WERI-Rb-1 (cell line): ENCODE results near the gene CRACR2A.

Source experiments
- DNase-seq: peaks from one replicate; pipeline ENCODE4 v3.0.0-alpha.2; 2020
- H3K27ac ChIP-seq: fragments of 250-450 bp; sonication (Bioruptor Pico); 2 replicates; pipeline ENCODE4 v1.5.1; 2020; ENCODE audit warnings: mild to moderate bottlenecking, moderate library complexity
- H3K27me3 ChIP-seq: fragments of 250-450 bp; sonication (Bioruptor Pico); 2 replicates; pipeline ENCODE4 v1.5.1; 2021; ENCODE audit warnings: mild to moderate bottlenecking, low read depth, moderate library complexity; ENCODE audit not compliant: insufficient read depth, severe bottlenecking
- H3K36me3 ChIP-seq: fragments of 250-450 bp; sonication (Bioruptor Pico); 2 replicates; pipeline ENCODE4 v1.5.1; 2020; ENCODE audit warnings: mild to moderate bottlenecking, moderate library complexity
- H3K4me3 ChIP-seq: 2 replicates; pipeline ENCODE4 v1.5.1; 2011; ENCODE audit warnings: low read depth, mild to moderate bottlenecking, control low read depth, low read length
- H3K9me3 ChIP-seq: fragments of 250-450 bp; sonication (Bioruptor Pico); 2 replicates; pipeline ENCODE4 v1.5.1; 2021; ENCODE audit warnings: mild to moderate bottlenecking, moderate library complexity; ENCODE audit not compliant: severe bottlenecking
- TF ChIP-seq, protein P1 (sequence below): IDR thresholded peaks from 2 replicates; pipeline ENCODE4 v1.5.1; 2011; ENCODE audit warnings: low read depth, mild to moderate bottlenecking, control low read depth, inconsistent platforms, low read length

The CRACR2A gene

DNA sequence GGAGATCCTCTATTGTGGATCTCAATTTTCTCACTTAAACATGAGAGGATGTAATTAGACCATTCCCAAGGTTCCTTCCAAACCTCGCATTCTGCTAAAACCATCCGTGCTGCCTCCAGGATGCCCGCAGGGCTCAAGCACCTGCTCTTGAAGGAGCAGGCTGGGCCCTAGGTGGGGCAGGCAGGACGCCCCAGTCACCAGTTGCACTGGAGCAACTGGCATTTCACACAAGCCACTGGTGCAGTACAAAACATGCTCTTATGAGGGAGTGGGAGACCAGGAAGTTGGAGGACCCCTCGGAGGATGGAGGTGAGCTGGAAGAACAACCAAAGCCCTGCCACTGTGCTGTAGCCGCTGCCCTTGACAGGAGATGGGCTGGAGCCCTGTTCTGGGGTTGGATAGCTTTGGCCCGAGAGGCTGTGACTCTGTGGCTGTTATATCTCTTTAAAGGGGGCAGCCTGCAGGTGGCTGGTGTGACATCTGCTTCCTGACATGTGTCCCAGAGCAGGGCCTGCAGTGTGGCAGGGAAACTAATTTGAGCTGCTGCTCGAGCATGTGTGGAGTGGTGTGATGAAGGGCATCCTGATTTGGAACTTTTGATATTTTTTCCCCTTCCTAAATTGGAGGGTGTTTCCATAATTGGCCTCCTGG, 122.2 kb downstream of the CRACR2A start:
- Histone ChIP-seq H3K27ac (no peak overlapping the region), H3K9me3 (no peaks in the 10 kb centered on the region), H3K27me3 (no peaks in the 10 kb centered on the region), H3K4me3 (no peak overlapping the region), H3K36me3 (peaks cover 5% of the 10 kb centered on the region; the same call in 1 of the 2 replicates)
- no peak for DNase-seq
- TF ChIP-seq, protein P1, sequence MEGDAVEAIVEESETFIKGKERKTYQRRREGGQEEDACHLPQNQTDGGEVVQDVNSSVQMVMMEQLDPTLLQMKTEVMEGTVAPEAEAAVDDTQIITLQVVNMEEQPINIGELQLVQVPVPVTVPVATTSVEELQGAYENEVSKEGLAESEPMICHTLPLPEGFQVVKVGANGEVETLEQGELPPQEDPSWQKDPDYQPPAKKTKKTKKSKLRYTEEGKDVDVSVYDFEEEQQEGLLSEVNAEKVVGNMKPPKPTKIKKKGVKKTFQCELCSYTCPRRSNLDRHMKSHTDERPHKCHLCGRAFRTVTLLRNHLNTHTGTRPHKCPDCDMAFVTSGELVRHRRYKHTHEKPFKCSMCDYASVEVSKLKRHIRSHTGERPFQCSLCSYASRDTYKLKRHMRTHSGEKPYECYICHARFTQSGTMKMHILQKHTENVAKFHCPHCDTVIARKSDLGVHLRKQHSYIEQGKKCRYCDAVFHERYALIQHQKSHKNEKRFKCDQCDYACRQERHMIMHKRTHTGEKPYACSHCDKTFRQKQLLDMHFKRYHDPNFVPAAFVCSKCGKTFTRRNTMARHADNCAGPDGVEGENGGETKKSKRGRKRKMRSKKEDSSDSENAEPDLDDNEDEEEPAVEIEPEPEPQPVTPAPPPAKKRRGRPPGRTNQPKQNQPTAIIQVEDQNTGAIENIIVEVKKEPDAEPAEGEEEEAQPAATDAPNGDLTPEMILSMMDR, result no peak

DNA sequence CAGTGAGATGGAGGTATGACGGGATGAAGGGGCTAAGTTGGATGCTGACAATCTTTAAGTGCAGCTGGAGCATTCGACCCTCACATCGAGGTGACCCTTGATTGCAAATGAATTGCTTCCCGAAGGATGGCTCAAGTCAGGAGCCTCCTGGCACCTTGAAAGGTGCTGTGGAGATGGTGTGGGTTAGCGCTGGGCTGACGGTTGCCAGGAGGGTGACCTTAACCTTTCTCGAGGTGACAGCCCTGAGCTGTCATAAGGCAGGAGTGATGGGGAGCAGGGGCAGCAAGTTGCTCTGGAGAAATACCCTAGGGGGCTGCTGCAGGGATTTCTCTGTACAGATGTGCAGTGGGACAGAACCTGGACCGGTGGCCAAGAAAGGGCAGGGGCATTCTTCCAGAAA, 122.8 kb downstream of the CRACR2A start:
- DNase-seq, result no peak
- Histone ChIP-seq H3K27ac (no peak overlapping the region), H3K27me3 (no peaks in the 10 kb centered on the region), H3K9me3 (no peaks in the 10 kb centered on the region), H3K36me3 (peaks cover 5% of the 10 kb centered on the region; the same call in 1 of the 2 replicates), H3K4me3 (no peak overlapping the region)
- TF ChIP-seq, protein P1, result no peak

DNA sequence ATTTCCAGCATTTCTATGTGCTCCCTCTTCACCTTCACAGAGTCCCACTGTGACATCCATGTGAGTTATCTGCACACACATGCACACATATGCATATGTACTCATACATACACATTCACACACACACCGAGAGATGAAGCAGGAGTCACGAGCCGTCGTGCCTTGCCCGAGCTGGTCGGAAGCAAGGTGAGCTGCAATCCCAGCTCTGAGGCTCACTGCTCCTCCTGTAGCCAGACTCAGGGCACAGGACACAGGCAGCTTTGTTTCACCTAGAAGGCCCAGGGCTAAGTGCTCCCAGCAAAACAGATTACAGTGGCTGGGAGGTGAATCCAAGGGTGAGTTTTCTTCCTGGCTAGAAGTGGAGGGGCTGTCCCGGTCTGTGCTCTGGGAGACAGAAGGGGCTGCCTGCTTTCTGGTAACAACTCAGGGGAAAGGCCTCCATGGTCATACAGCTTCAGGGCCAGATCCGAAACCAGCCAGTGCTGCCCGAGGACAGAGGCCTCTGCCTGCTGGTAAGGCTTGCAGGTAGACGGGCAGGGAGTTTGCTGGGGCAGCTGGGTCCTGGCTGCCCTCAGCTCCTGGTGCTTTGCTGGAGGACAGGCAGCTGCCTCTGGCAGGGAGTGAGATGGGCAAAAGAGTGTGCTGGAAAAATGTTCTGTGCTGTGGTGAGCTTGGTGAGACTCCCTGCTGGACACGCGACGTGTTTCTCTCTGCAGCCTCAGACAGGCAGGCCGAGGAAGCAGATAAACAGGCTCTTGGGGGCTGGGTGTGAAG, 123.7 kb downstream of the CRACR2A start:
- H3K27ac ChIP-seq, result no peak overlapping the region
- peak; percentile 29 for DNase-seq
- H3K4me3 ChIP-seq, result no peak overlapping the region
- no peaks in the 10 kb centered on the region for H3K27me3 ChIP-seq
- no peaks in the 10 kb centered on the region for H3K9me3 ChIP-seq
- TF ChIP-seq, protein P1, result no peak
- peaks cover 5% of the 10 kb centered on the region; the same call in 1 of the 2 replicates for H3K36me3 ChIP-seq

DNA sequence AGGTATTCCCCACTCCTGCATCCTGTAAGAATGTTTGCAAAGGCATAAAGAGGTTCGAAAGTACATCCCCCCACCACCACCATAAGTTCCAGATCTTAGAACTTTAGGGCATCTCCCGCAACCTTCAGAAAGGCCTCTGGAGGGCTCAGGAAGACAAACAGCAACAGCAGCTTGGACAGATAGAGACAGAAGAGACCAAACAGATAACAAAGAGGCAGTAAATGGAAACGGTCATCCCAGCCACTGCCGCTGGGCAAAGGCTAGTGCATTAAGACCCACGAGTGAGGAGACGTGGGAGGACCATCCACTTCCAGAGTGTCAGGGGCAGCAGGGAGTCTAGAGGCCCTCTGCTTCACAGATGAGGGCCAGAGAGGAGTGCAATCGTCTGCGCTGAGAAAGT, 124.3 kb downstream of the CRACR2A start:
- H3K27ac ChIP-seq, result no peak overlapping the region
- H3K27me3 ChIP-seq, result no peaks in the 10 kb centered on the region
- DNase-seq, result no peak
- peaks cover 5% of the 10 kb centered on the region; the same call in 1 of the 2 replicates for H3K36me3 ChIP-seq
- no peaks in the 10 kb centered on the region for H3K9me3 ChIP-seq
- no peak overlapping the region for H3K4me3 ChIP-seq
- TF ChIP-seq, protein P1, result no peak

DNA sequence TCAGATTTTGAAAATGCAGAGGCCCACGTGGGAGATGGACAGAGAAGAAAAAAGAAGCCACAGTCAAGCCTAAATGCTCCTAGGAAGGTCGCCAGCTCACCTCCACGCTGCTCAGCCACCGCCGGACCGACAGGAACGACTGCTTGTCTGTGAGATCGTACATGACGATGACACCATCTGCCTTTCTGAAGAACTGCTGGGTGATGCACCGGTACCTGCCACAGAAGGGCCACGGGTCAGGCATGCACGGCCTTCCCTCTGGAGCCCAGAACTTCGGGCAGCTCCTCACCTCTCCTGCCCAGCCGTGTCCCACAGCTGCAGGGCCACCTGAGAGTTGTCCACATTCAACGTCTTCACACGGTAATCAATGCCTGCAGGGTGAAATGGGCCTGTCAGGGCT, 125.6 kb downstream of the CRACR2A start:
- TF ChIP-seq, protein P1, result no peak
- no peak for DNase-seq
- no peak overlapping the region for H3K27ac ChIP-seq
- H3K27me3 ChIP-seq, result no peaks in the 10 kb centered on the region
- H3K36me3 ChIP-seq, result peaks cover 5% of the 10 kb centered on the region; the same call in 1 of the 2 replicates
- H3K9me3 ChIP-seq, result no peaks in the 10 kb centered on the region
- no peak overlapping the region for H3K4me3 ChIP-seq
